HT1080 (cell line): ENCODE data around the gene TEDC1. TPM values are rescaled to one million over a fixed set of nuclear protein-coding genes. Genes with fewer than 3 reads are reported as not detected.

Experiments
- DNase-seq: peaks from one replicate; pipeline ENCODE4 v3.0.0-alpha.2; 2015; ENCODE audit warnings: low read depth
- total RNA-seq: library from RNA; depleted of rRNA; stranded (reverse); fragments of >200 nt; shearing (Covaris generic); gene quantifications from 2 replicates; pipeline ENCODE4 v1.2.3, GENCODE V29; 2014

Gene TEDC1
- total RNA-seq, 1 experiment from 2014 or later: 50.2 TPM

- DNase-seq: no peak
Observed at GRCh38 chr14:105458010-105458409, 33.0 kb upstream of the TEDC1 start.

- DNase-seq: no peak
Observed at GRCh38 chr14:105458571-105458970, 32.5 kb upstream of the TEDC1 start.

- no peak for DNase-seq
Observed at GRCh38 chr14:105460116-105460515, 30.9 kb upstream of the TEDC1 start.

- DNase-seq: no peak
Observed at GRCh38 chr14:105460616-105461015, 30.4 kb upstream of the TEDC1 start.

GRCh38 chr14:105461903-105462302 is 29.1 kb upstream of the TEDC1 start:
- no peak for DNase-seq

- no peak for DNase-seq
Observed at GRCh38 chr14:105464501-105464900, 26.5 kb upstream of the TEDC1 start.

GRCh38 chr14:105465209-105466031 is 25.6 kb upstream of the TEDC1 start:
- no peak for DNase-seq

GRCh38 chr14:105466531-105467248 is 24.4 kb upstream of the TEDC1 start:
- DNase-seq: no peak

GRCh38 chr14:105467249-105467941 is 23.7 kb upstream of the TEDC1 start:
- no peak for DNase-seq

GRCh38 chr14:105467942-105468471 is 23.0 kb upstream of the TEDC1 start:
- DNase-seq: no peak

GRCh38 chr14:105468621-105469241 is 22.3 kb upstream of the TEDC1 start:
- no peak for DNase-seq

GRCh38 chr14:105469456-105470349 is 21.3 kb upstream of the TEDC1 start:
- no peak for DNase-seq

- DNase-seq: no peak
Observed at GRCh38 chr14:105470350-105471296, 20.4 kb upstream of the TEDC1 start.

GRCh38 chr14:105471297-105471821 is 19.7 kb upstream of the TEDC1 start:
- no peak for DNase-seq

- DNase-seq: no peak
Observed at GRCh38 chr14:105471823-105472485, 19.1 kb upstream of the TEDC1 start.

GRCh38 chr14:105472486-105472991 is 18.5 kb upstream of the TEDC1 start:
- no peak for DNase-seq

GRCh38 chr14:105473033-105473676 is 17.9 kb upstream of the TEDC1 start:
- no peak for DNase-seq
